SJSA1 (cell line): ENCODE results near the gene FCMR. TPM values are rescaled to one million over a fixed set of nuclear protein-coding genes. Genes with fewer than 3 reads are reported as not detected.

ENCODE experiments used
- DNase-seq, 2 experiments: peaks; one replicate each; pipeline ENCODE4 v3.0.0-alpha.2; 2015 to 2020; ENCODE audit warnings: low spot score in 2 of 2, low read depth in 1 of 2
- H3K27ac ChIP-seq: fragments of 250-450 bp; sonication (Bioruptor Pico); 2 replicates; pipeline ENCODE4 v1.5.1; 2020; ENCODE audit warnings: mild to moderate bottlenecking, moderate library complexity
- H3K27me3 ChIP-seq: fragments of 250-450 bp; sonication (Bioruptor Pico); replicated peaks from 2 replicates; pipeline ENCODE4 v1.5.1; 2020; ENCODE audit warnings: mild to moderate bottlenecking, moderate library complexity
- H3K36me3 ChIP-seq: fragments of 250-450 bp; sonication (Bioruptor Pico); 2 replicates; pipeline ENCODE4 v1.5.1; 2020; ENCODE audit warnings: mild to moderate bottlenecking
- H3K4me1 ChIP-seq: fragments of 250-450 bp; sonication (Bioruptor Pico); replicated peaks from 2 replicates; pipeline ENCODE4 v1.6.1; 2021; ENCODE audit warnings: mild to moderate bottlenecking
- H3K4me3 ChIP-seq: fragments of 250-450 bp; sonication (Bioruptor Pico); 2 replicates; pipeline ENCODE4 v1.5.1; 2020; ENCODE audit warnings: mild to moderate bottlenecking
- H3K9me3 ChIP-seq: fragments of 250-450 bp; sonication (Bioruptor Pico); replicated peaks from 2 replicates; pipeline ENCODE4 v1.5.1; 2020; ENCODE audit warnings: mild to moderate bottlenecking
- total RNA-seq: library from RNA; depleted of rRNA; stranded (reverse); fragments of >200 nt; shearing (Covaris generic); gene quantifications from 2 replicates; pipeline ENCODE4 v1.2.3, GENCODE V29; 2014

FCMR gene
- total RNA-seq, 1 experiment from 2014 or later, result 2.0 TPM

- no peaks in the 10 kb centered on the region for H3K36me3 ChIP-seq
- H3K4me1 ChIP-seq, result peaks cover 67% of the 10 kb centered on the region
- peak within 1 kb of the TSS; percentile 85 for H3K27ac ChIP-seq
- H3K9me3 ChIP-seq, result no peaks in the 10 kb centered on the region
- H3K27me3 ChIP-seq, result no peaks in the 10 kb centered on the region
- H3K4me3 ChIP-seq, result no peak within 1 kb of the TSS
- DNase-seq, result no peak
Observed at GRCh38 chr1:206897175-206897574, 24.6 kb downstream of the FCMR start, which contains the start of gene IL24. IL24 (plus strand) TSS chr1:206897443; CDS start chr1:206897833, 390 bp downstream.

- no peak overlapping the region for H3K4me3 ChIP-seq
- H3K27ac ChIP-seq, result peak overlapping the region; percentile 74
- H3K36me3 ChIP-seq, result no peaks in the 10 kb centered on the region
- no peaks in the 10 kb centered on the region for H3K27me3 ChIP-seq
- H3K4me1 ChIP-seq, result peaks cover 76% of the 10 kb centered on the region
- DNase-seq, result no peak
- no peaks in the 10 kb centered on the region for H3K9me3 ChIP-seq
Observed at GRCh38 chr1:206896261-206896660, 25.5 kb downstream of the FCMR start.

- peaks cover 80% of the 10 kb centered on the region for H3K4me1 ChIP-seq
- no peaks in the 10 kb centered on the region for H3K36me3 ChIP-seq
- H3K27me3 ChIP-seq, result no peaks in the 10 kb centered on the region
- no peak overlapping the region for H3K4me3 ChIP-seq
- peak; percentile 75 to 89 for DNase-seq
- H3K9me3 ChIP-seq, result no peaks in the 10 kb centered on the region
- H3K27ac ChIP-seq, result peak overlapping the region; percentile 74
Observed at GRCh38 chr1:206895837-206896242, 25.9 kb downstream of the FCMR start.

GRCh38 chr1:206895325-206895724 is 26.4 kb downstream of the FCMR start:
- Histone ChIP-seq H3K27ac (peak overlapping the region; percentile 74), H3K36me3 (no peaks in the 10 kb centered on the region), H3K4me1 (peaks cover 86% of the 10 kb centered on the region)

GRCh38 chr1:206893380-206893779 is 28.4 kb downstream of the FCMR start:
- Histone ChIP-seq H3K4me3 (no peak overlapping the region), H3K27me3 (no peaks in the 10 kb centered on the region), H3K36me3 (no peaks in the 10 kb centered on the region), H3K4me1 (peaks cover 85% of the 10 kb centered on the region), H3K9me3 (no peaks in the 10 kb centered on the region), H3K27ac (no peak overlapping the region)
- DNase-seq, result no peak

More at GRCh38 chr1:206895325-206895724, 26.4 kb downstream of the FCMR start:
- H3K4me3 ChIP-seq, result no peak overlapping the region
- H3K9me3 ChIP-seq, result no peaks in the 10 kb centered on the region
- no peak for DNase-seq
- H3K27me3 ChIP-seq, result no peaks in the 10 kb centered on the region

GRCh38 chr1:206892351-206892984 is 29.3 kb downstream of the FCMR start:
- no peaks in the 10 kb centered on the region for H3K36me3 ChIP-seq
- H3K4me3 ChIP-seq, result no peak overlapping the region
- DNase-seq, result no peak
- H3K4me1 ChIP-seq, result peaks cover 85% of the 10 kb centered on the region
- no peaks in the 10 kb centered on the region for H3K27me3 ChIP-seq
- H3K9me3 ChIP-seq, result no peaks in the 10 kb centered on the region
- peak overlapping the region; percentile 100 for H3K27ac ChIP-seq

GRCh38 chr1:206891412-206891811 is 30.3 kb downstream of the FCMR start:
- no peaks in the 10 kb centered on the region for H3K9me3 ChIP-seq
- no peaks in the 10 kb centered on the region for H3K27me3 ChIP-seq
- H3K4me1 ChIP-seq, result peaks cover 82% of the 10 kb centered on the region
- H3K27ac ChIP-seq, result peak overlapping the region; percentile 100
- DNase-seq, result peak; percentile 84 to 87
- H3K36me3 ChIP-seq, result no peaks in the 10 kb centered on the region
- peak overlapping the region; percentile 18 for H3K4me3 ChIP-seq

- no peaks in the 10 kb centered on the region for H3K36me3 ChIP-seq
- DNase-seq, result peak; percentile 90 to 97
- H3K9me3 ChIP-seq, result no peaks in the 10 kb centered on the region
- H3K4me3 ChIP-seq, result peak overlapping the region; percentile 18
- H3K4me1 ChIP-seq, result peaks cover 72% of the 10 kb centered on the region
- peak overlapping the region; percentile 100 for H3K27ac ChIP-seq
- no peaks in the 10 kb centered on the region for H3K27me3 ChIP-seq
Observed at GRCh38 chr1:206890125-206891060, 31.3 kb downstream of the FCMR start.

GRCh38 chr1:206887701-206888100 is 34.0 kb downstream of the FCMR start:
- H3K36me3 ChIP-seq, result no peaks in the 10 kb centered on the region
- no peaks in the 10 kb centered on the region for H3K9me3 ChIP-seq
- no peaks in the 10 kb centered on the region for H3K27me3 ChIP-seq
- no peak overlapping the region for H3K4me3 ChIP-seq
- H3K27ac ChIP-seq, result no peak overlapping the region
- peaks cover 57% of the 10 kb centered on the region for H3K4me1 ChIP-seq
- peak in 1 of 2 experiments; percentile 71 for DNase-seq

- no peaks in the 10 kb centered on the region for H3K27me3 ChIP-seq
- H3K9me3 ChIP-seq, result no peaks in the 10 kb centered on the region
- peaks cover 48% of the 10 kb centered on the region for H3K4me1 ChIP-seq
- DNase-seq, result peak in 1 of 2 experiments; percentile 10
- no peak overlapping the region for H3K27ac ChIP-seq
- H3K36me3 ChIP-seq, result no peaks in the 10 kb centered on the region
- no peak overlapping the region for H3K4me3 ChIP-seq
Observed at GRCh38 chr1:206886831-206887230, 34.9 kb downstream of the FCMR start.

GRCh38 chr1:206885341-206886060 is 36.2 kb downstream of the FCMR start:
- Histone ChIP-seq H3K27me3 (no peaks in the 10 kb centered on the region), H3K36me3 (no peaks in the 10 kb centered on the region), H3K4me1 (peaks cover 35% of the 10 kb centered on the region), H3K9me3 (no peaks in the 10 kb centered on the region), H3K27ac (no peak overlapping the region), H3K4me3 (no peak overlapping the region)
- DNase-seq, result no peak

- H3K9me3 ChIP-seq, result no peaks in the 10 kb centered on the region
- H3K4me3 ChIP-seq, result no peak overlapping the region
- H3K27me3 ChIP-seq, result no peaks in the 10 kb centered on the region
- H3K27ac ChIP-seq, result no peak overlapping the region
- DNase-seq, result no peak
- no peaks in the 10 kb centered on the region for H3K36me3 ChIP-seq
- peaks cover 20% of the 10 kb centered on the region for H3K4me1 ChIP-seq
Observed at GRCh38 chr1:206883876-206884275, 37.9 kb downstream of the FCMR start.

- H3K4me3 ChIP-seq, result no peak overlapping the region
- H3K36me3 ChIP-seq, result no peaks in the 10 kb centered on the region
- H3K27me3 ChIP-seq, result no peaks in the 10 kb centered on the region
- peaks cover 4% of the 10 kb centered on the region for H3K9me3 ChIP-seq
- H3K27ac ChIP-seq, result no peak overlapping the region
- no peak for DNase-seq
- peaks cover 15% of the 10 kb centered on the region for H3K4me1 ChIP-seq
Observed at GRCh38 chr1:206883160-206883559, 38.6 kb downstream of the FCMR start.
